Cerebellar nuclear complex (tissue), 1 donor: ENCODE results near the gene CAB39L.

ENCODE experiments used
- DNase-seq, 2 experiments: peaks; one replicate each; lab custom pipeline; 2025; lab: John Stamatoyannopoulos, UW

Gene CAB39L

DNA sequence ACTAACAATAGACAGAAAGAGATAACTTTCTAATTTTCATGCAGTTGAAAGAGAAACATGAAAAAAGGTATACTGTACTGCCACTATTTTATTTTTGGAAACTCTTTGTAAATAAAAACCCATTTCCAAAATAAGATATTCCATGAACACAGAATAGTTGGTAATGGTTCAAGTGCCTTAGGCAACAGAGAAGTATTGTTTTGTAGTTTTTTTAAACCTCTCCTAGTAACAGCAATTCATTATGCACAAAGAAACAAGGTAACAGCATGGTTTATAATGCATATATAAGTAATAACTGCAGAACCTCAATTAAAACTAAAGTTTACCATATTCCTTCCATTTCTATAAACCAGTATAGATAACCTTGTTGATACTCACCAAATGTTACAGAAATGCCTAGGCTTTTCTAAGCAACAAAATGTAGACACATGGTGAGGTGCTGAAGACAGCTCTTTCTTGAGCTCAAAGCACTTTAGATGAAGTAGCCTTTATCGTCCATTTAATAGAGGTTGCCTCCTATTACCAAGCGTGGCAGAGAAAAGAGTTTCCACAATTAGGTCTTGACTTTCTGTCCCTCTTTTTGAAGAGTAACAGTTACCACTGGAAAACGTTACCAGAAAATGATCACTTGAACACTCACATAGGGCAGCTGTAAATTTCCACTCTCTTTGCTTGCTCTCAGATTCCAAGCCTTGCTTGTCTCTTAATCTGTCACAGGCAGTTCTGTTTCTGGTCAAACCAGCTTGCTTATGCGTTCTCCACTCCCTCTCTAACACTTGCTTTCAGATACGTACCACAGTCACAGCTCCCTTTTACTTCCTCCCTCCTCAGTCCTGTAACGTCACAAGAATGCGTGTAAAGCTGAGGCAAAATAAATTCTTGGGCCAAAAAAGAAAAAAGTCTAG, 42.9 kb downstream of the CAB39L start:
- no peak for DNase-seq

DNA sequence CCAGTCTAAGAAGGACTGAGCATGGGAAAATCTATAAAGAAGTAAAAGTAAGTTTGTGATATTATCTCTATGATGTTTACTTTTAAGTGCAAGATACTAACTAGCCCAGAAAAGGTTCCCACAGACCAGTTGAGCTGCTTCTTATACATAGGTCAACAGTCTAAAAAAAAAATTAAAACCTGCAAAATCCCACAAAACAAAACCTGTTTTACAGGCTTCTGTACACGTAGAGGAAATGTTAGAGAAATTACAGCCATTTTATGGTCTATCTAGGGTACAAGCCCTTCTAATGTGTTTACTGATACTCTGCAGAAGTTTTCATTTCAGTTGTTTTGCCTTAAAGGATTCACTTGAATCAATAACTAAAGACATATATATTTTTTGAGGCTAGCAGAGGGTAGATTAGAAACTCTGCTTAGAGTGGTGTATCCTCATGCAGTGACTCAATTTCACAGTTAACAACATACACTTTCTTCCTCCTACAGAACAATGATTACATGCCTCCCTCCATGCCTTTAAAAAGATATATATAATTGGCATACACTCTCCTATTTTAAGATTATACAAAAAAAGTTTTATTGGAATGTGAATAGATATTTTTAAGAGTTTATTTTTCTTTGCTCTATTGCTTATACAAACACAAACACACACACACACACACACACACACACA, 43.9 kb downstream of the CAB39L start:
- no peak for DNase-seq

DNA sequence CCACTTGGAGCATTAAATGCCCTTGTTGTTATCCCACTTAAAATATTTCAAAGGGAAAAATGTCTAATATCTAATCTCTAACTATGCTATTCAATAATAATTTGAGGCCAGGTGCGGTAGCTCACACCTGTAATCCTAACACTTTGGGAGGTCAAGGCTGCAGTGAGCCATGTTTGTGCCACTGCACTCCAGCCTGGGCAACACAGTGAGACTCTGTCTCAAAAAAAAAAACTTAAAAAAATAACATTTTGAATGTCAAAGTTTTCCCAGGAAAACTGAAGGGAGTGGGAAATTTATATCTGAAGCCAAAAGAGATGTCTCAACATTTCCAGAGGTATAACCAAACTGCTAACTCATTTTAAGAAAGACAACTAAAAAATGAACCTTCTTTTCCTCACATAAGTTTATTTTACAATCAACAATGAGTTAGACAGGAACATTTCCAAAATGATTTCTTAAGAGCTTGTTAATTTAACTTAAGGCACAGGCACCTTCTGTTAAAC, 47.9 kb downstream of the CAB39L start:
- no peak for DNase-seq

DNA sequence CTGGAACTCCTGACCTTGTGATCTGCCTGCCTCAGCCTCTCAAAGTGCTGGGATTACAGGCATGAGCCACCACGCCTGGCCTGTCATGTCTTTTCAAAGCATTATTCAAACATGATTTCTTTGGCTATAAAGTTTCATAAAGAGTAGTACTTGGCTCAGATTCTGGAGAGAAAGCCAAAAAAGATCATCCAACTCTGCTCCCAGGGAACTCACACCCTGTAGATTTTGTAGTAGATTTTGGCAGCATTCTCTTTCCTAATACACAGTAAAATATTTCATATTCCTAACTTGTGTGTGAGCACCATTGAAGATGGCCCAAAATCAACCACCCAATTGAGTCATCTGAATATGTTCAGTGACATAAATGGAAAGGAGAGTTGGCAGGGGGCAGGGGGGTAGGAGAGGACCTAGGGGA, 48.4 kb downstream of the CAB39L start:
- no peak for DNase-seq

DNA sequence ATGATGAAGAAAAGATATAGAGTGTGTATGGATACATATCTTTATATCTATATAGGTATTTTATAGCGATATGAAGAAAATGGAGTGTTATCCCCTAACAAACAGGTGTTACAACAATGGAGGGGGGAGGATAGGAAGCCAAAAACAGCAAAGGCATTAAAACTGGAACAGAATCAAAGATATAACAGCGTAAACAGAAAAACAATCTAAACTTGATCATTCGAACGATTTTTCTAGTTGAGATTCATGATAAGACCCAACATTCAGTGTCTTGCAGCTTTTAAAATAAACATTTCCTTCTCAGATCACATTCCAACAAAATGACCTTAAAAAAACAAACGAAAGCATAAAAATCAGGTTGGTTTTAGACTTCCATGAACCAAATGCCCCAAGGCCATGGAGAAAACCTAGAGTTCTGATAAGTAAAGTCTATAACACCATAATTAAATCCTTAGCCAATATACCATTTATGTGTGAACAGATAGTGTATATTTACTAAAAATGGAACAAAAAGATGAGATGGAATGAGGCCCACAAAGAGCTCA, 55.7 kb downstream of the CAB39L start:
- no peak for DNase-seq

DNA sequence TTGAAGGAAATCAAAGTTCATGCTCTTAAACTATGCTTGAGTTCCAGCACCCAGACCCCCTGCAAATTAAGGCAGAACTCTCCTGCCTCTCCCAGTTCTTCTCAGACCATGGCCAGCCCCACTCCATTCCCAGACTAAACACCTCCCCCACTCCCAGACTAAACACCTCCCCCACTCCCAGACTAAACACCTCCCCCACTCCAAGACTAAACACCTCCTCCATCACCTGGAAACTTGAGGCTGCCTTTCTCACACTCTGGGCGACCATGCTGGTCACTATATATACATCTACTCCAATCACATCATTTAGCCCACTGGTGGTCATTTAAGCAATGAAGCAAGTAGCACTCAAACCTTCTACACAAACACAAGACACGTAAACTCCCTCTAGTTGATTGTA, 57.2 kb downstream of the CAB39L start:
- DNase-seq = no peak

DNA sequence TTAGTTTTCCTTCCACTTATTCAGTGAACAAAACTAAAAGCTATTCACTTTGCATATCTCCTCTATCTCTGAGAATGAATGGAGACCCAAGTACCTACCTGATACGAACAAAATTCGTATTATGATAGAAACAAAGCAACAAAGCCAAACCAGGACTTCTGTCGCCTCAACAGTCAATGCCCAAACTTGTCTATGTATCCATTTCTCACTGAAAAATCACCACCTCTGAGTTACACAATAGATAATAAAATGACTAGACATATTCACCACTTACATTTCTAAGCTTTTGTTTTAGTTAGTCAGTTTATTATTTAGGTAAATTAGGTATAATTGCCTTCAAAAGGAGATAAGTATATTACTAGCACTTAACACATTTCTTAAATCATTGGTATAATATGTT, 67.7 kb downstream of the CAB39L start:
- no peak for DNase-seq

DNA sequence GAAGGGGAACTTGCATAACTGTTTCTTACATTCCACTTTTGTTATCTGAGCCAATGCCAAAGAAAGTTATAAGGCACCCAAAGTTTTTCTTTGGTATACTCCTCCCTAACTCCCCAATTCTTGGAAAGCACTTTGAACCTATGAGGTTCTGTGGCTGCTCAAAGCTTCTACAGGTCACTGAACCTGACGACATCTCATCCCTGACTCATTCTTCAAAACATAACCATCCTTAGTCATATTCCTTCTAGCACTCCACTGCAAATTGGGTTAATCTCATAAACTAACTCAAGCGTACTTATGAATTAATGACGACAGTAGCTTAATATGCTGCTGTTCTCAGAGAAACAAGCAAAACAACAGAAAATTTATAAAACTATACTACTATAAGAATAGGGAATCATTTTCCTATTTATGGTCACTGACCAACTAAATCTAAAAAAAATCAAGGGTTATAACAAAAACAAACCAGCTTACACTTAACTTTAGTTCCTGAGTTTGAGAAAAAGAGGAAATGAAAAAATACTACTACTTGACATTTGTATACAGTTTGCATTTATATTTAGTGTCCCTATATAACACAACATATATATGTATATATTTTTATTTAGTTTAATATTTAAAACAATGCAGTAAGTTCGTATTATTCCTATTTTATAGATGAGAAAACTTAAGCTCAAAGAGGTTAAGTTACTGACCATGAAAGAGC, 69.1 kb downstream of the CAB39L start:
- DNase-seq = no peak

DNA sequence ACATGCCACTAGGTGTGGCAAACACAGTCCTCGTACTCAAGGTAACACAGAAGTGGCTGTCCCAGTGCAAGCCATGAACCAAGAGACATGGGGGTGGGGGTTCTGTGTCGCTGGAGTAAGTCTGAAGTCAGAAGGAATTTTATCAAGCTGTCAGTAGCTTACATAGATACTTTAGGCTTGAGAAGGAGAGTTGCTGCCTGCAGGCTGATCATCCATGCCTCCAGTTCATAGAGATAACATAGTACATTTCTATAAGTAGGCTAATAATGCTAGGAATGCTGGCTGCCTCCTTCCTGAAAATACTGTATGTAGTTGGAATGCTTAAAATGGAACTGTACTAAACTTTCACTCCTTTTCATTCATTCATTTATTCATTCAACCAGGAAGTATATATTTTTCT, 70.1 kb downstream of the CAB39L start:
- DNase-seq = no peak

DNA sequence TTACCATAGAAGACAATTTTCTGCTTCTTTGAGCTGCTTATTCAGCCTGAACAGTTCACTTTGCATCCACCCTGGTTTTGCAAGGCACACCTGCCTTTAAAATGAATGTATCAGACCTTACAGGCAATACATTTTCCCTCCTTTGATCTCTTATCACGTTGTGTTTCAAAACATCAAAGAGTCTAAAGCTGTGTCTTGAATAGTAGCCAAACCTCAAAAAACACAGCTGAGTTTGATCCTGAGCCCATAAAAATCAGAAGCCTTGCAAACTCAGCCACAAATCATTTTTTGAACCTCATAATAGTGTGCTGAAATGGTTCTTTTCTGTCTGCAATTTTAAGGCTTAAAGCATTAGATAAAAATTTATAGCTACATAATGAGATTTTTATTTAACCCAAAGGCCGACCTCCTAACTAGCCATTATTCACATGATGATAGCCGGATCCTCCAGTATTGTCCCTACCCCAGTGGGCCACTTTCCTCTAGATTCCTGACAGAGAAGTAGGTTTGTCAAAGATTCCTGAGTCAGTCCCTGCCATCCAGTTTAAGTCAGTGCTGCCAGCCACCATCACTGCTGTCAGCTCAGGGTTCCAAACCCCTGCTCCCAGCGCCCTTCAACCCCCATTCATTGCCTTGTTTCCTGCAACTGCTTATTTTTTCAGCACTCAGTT, 71.8 kb downstream of the CAB39L start:
- no peak for DNase-seq

DNA sequence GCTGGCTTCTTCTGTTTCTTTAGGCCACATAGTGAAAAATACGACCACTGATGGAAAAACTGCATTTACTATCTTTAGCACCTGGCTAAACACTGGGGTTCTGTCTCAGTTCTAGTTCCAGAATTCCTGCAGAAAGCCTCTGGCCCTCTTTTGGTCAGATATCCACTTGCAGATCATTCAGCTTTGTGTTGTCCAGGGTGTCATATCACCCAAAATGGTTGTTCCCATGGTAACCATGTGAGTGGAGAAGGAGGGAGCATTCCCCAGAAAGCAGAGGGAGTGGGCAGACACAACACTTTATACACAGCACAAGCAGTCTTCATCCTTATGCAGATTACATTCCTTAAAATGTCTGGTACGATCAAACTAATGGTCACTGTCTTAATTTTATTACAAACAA, 73.5 kb downstream of the CAB39L start:
- DNase-seq = no peak

DNA sequence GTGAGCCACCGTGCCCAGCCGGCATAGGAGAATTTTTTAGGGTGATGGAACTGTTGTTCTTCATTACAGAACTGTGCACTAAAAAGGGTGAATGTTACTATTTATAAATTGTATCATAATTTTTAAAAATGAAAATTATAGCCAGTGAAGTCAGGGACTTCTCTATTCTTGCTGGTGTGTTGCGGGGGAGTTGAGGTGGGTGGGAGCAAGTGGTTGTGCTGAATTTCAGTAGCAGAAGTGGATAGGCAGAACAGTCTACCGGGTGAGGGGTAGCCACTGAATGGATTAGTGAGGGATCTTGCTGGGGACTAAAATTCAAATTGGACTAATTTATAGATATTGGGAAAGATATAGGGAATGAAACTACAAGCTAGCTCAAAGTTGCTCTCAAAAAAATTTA, 74.0 kb downstream of the CAB39L start:
- no peak for DNase-seq

DNA sequence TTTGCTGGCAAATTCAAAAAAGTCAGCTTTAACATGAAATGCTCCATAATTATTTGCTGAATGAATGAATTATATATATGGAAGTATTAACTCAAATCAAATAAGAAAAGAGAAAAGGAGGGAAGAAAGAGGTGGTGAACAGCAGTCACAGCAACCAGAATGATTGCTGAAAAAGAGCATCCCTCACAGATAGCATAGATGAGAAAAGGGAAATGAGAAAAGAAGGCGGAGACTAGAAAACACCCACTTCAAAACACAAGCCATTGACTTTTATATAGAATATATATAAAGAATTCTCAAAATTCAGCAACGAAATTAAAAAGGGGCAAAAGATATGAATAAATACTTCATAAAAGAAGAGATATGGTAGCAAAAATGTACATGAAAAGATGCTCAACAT, 75.2 kb downstream of the CAB39L start:
- DNase-seq = no peak

DNA sequence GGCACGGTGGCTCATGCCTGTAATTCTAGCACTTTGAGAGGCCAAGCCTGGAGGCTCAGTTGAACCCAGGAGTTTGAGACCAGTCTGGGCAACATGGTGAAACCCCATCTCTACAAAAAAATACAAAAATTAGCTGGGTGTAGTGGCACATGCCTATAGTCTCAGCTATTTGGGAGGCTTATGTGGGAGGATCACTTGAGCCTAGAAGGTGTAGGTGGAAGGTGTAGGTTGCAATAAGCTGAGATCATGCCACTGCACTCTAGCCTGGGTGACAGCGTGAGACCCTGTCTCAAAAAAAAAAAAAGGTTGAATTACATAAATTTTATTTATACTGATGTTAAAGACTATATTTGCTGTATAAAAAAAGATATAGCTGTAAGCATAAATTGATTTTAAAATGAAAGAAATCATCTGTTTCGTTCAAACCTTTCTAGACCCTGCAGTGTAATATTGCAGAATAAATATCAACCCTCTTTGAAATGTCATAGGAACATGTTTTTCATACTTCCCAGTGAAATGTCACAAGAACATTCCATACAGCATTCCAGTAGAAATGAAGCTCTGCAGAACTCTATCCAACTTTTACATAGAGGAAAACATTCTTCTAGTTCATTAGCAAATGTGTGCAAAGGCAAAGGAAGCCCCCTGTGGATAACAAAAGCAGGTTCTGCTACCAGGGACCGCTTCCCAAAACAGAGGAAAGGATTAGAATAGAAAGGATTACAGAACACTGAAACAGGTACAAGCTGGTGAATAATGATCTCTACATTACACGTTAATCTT, 76.0 kb downstream of the CAB39L start:
- no peak for DNase-seq

DNA sequence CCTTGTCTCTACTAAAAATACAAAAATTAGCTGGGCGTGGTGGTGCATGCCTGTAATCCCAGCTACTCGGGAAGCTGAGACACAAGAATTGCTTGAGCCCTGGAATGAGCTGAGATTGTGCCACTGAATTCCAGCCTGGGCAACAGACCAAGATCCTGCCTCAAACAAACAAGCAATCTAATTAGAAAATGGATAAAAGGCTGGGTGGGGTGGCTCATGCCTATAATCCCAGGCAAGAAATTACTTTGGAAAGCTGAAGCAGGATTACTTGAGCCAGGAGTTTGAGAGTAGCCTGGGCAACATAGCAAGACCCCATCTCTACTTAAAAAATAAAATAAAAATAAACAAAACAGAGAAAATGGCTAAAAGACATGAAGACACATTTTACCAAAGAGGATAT, 77.0 kb downstream of the CAB39L start:
- no peak for DNase-seq

DNA sequence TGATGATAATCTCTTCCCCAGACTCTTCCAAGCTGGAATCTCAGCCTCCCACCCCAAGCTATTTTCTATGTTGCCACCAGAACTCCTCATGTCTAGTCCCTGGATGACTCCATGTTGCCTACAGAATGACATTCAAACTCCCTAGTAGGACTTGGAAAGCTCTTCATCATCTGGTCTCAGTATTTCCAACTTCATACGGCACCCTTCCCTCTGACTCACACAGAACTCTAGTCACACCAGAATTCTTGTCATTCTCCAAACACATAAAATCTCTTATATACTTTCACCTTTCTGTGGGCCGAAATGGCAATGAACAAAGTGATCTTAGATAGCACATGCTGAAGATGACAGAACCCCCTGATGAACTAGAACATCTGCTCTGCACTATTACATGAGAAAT, 86.2 kb downstream of the CAB39L start:
- DNase-seq = no peak

DNA sequence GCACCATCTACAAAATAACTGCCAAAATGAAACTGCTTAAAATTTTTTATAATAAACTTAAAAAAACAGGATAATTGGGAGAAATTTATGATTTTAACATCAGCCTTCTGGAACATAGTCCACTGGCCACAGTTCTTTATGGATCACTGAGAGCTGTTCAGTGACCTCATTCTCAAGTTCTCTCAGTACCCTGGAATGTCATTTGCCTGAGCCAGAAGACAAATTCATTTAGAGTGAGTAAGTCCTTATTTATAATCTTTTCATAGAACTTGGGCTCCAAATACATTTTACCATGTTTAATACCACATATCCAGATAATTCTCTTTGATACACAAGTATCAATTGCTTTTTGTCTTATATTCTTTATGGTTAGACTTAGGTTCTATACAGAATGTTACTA, 87.6 kb downstream of the CAB39L start:
- DNase-seq = no peak

DNA sequence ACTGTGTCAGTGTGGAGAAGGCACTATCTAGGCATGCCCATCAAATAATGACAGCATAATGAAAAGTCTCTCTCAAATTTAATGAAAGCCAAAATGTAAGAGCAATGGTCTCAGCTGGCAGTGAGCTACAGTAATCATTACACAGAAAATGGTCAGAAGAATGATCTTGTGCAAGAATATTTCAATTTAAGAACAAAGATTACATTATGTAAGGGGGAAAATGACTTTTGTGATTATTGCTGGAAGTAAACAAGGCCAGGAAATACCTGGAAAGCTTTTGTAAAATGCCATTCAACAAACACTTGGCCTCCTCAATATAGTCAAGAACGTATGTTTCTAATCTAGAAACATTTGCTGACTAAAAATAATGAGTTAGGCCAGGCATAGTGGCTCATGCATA, 89.1 kb downstream of the CAB39L start:
- no peak for DNase-seq

DNA sequence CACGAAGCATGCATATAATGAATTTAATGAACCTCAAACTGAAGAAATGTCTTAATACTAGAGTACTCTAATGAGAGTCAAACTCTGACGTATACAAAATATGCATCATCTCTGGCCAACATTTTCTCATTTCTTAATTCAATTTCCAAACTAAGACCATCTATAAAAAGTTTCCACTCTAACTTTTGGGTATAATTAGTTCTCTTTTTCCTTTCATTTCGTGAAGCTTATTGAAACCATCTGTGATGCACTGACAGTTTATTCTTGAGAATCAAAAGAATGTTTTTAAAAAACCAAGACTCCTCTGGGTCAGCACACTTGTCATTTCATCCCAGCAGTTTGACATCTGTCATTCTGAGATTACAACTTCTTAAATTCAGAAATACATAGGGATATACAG, 90.0 kb downstream of the CAB39L start:
- no peak for DNase-seq

DNA sequence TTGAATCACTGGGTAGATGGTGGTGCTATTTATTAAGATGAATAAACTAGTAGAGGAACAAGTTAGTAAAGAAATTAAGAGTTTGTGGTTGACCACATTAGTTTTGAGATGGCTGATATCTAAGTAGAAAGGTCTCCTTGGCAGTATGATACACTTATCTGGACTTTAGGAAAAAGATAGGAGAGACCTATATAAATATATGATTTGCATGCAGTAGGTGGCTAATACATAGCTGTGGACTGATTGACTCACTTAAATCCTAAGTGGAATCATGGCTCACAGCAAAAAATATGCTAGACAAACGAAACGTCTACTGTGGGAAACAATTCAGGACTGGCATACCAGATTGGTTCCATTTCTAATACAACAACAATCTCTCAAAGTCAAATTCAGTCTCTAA, 92.0 kb downstream of the CAB39L start:
- DNase-seq = no peak

DNA sequence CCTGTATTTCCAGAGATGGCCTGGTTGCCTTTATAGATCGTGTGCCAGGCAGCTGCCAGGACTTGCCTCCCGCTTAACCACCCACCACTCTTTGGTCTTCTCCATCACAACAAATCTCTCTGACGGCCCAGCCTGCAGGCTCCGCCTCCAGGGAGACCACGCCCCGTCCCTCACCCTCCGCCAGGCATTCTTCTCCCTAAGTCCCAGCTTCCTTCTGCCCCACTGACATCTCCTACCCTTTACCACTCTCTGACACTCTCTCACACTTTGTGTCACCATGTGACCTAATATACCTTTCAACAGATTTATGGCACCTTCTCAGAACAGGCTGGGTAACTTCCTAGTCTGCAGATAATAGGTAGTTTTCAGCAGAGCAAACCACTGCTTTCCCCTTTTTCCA, 95.1 kb downstream of the CAB39L start:
- DNase-seq = no peak
